ENCODE results near the gene ARHGAP44.

DNA sequence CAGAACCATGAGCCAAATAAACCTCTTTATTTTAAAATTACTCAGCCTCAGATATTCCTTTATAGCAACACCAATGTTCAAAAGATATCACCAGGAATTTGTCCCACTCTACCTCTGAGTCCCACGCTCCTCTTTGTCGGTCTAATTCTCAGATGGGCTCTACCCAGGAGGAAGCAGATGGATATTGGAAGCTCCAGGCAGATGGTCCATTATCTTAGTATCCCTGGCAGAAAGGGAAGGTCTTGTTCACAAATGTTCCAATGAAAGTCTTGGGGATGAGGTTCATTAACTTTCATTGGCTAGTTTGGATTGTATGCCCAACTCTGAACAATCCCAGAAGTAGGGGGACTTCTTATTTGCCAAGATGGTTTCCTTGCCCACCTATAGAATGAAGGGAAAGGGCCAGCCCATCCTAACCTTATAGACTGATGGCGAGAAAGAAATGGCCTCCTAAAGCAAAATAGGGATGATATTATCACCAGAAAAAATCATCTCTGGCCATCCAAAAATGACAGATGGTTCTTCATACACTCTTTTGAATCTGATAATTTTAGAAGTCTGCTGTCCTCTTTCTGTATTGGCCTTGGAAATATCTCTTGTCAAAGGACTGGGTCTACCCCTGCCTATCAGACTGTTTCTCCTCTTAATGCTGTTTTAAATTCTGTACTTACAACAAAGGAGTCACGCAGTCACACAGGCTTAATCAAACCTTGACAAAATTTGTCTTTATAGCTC is 249.8 kb downstream of the ARHGAP44 start:
- TF ChIP-seq, protein P1, sequence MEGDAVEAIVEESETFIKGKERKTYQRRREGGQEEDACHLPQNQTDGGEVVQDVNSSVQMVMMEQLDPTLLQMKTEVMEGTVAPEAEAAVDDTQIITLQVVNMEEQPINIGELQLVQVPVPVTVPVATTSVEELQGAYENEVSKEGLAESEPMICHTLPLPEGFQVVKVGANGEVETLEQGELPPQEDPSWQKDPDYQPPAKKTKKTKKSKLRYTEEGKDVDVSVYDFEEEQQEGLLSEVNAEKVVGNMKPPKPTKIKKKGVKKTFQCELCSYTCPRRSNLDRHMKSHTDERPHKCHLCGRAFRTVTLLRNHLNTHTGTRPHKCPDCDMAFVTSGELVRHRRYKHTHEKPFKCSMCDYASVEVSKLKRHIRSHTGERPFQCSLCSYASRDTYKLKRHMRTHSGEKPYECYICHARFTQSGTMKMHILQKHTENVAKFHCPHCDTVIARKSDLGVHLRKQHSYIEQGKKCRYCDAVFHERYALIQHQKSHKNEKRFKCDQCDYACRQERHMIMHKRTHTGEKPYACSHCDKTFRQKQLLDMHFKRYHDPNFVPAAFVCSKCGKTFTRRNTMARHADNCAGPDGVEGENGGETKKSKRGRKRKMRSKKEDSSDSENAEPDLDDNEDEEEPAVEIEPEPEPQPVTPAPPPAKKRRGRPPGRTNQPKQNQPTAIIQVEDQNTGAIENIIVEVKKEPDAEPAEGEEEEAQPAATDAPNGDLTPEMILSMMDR (IDR thresholded peaks at IDR 0.05; ENCODE audit: low read depth, low read length) = no peak
- TF ChIP-seq MYC (IDR thresholded peaks at IDR 0.05; ENCODE audit: low read depth, low read length) (no peak), POLR2A (IDR thresholded peaks at IDR 0.05; ENCODE audit: extremely low read depth, insufficient read length) (no peak)

Data from NB4 (cell line).